ENCODE data around the gene OR10H2.

GRCh38 chr19:15679089-15679488 lies 48.7 kb upstream of the OR10H2 start:
- no peak for TF ChIP-seq CTCF (IDR thresholded peaks at IDR 0.05; ENCODE audit: low read depth, low read length)
- no peak for TF ChIP-seq EZH2phosphoT487 (IDR thresholded peaks at IDR 0.05; ENCODE audit: low read depth)
